ENCODE measurements around the gene LRRC25.

LRRC25 gene

GRCh38 chr19:18433015-18433691 is 35.7 kb upstream of the LRRC25 start (continued):
- TF ChIP-seq, protein P1, sequence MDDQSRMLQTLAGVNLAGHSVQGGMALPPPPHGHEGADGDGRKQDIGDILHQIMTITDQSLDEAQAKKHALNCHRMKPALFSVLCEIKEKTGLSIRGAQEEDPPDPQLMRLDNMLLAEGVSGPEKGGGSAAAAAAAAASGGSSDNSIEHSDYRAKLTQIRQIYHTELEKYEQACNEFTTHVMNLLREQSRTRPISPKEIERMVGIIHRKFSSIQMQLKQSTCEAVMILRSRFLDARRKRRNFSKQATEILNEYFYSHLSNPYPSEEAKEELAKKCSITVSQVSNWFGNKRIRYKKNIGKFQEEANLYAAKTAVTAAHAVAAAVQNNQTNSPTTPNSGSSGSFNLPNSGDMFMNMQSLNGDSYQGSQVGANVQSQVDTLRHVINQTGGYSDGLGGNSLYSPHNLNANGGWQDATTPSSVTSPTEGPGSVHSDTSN (CRISPR knock-in tag; IDR thresholded peaks at IDR 0.05) = no peak
- peak; percentile 77; the same call in 1 of the 2 replicates for TF ChIP-seq ZBTB20 (tag by site-specific recombination; IDR thresholded peaks at IDR 0.05)
- no peak for TF ChIP-seq ZNF121 (tag by site-specific recombination; IDR thresholded peaks at IDR 0.05)
- TF ChIP-seq ZFP3 (tag by site-specific recombination; IDR thresholded peaks at IDR 0.05; ENCODE audit: low read depth) = no peak
- no peak for TF ChIP-seq PRDM2 (tag by site-specific recombination; IDR thresholded peaks at IDR 0.05; ENCODE audit: borderline replicate concordance)
- TF ChIP-seq PRDM4 (tag by site-specific recombination; IDR thresholded peaks at IDR 0.05) = peak; percentile 46
- TF ChIP-seq ZBTB48 (tag by site-specific recombination; IDR thresholded peaks at IDR 0.05) = peak; percentile 96
- TF ChIP-seq ZNF626 (tag by site-specific recombination; IDR thresholded peaks at IDR 0.05) = no peak
- peak; percentile 69 for TF ChIP-seq ZSCAN30 (tag by site-specific recombination; IDR thresholded peaks at IDR 0.05)
- peak; percentile 69 for TF ChIP-seq ZFP69B (tag by site-specific recombination; IDR thresholded peaks at IDR 0.05)
- TF ChIP-seq ZNF423 (tag by site-specific recombination; IDR thresholded peaks at IDR 0.05) = peak; percentile 60
- TF ChIP-seq ZNF677 (tag by site-specific recombination; IDR thresholded peaks at IDR 0.05) = no peak
- no peak for TF ChIP-seq ZNF560 (tag by site-specific recombination; IDR thresholded peaks at IDR 0.05; ENCODE audit: borderline replicate concordance)
- TF ChIP-seq ZNF23 (tag by site-specific recombination; IDR thresholded peaks at IDR 0.05; ENCODE audit: borderline replicate concordance) = no peak
- TF ChIP-seq KLF9 (tag by site-specific recombination; IDR thresholded peaks at IDR 0.05; ENCODE audit: low read depth) = peak; percentile 95
- no peak for TF ChIP-seq ZNF266 (tag by site-specific recombination; IDR thresholded peaks at IDR 0.05; ENCODE audit: low read depth)
- TF ChIP-seq ZNF324 (tag by site-specific recombination; IDR thresholded peaks at IDR 0.05) = no peak; the same call in none of the 2 replicates
- TF ChIP-seq, protein P2, sequence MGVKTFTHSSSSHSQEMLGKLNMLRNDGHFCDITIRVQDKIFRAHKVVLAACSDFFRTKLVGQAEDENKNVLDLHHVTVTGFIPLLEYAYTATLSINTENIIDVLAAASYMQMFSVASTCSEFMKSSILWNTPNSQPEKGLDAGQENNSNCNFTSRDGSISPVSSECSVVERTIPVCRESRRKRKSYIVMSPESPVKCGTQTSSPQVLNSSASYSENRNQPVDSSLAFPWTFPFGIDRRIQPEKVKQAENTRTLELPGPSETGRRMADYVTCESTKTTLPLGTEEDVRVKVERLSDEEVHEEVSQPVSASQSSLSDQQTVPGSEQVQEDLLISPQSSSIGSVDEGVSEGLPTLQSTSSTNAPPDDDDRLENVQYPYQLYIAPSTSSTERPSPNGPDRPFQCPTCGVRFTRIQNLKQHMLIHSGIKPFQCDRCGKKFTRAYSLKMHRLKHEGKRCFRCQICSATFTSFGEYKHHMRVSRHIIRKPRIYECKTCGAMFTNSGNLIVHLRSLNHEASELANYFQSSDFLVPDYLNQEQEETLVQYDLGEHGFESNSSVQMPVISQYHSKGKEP (tag by site-specific recombination; IDR thresholded peaks at IDR 0.05) = no peak
- TF ChIP-seq ZNF707 (tag by site-specific recombination; IDR thresholded peaks at IDR 0.05) = no peak
- TF ChIP-seq GLI4 (tag by site-specific recombination; IDR thresholded peaks at IDR 0.05) = no peak
- TF ChIP-seq BCL11B (tag by site-specific recombination; IDR thresholded peaks at IDR 0.05; ENCODE audit: low read depth) = peak; percentile 88; the same call in 1 of the 2 replicates
- TF ChIP-seq ZNF155 (tag by site-specific recombination; IDR thresholded peaks at IDR 0.05) = no peak
- TF ChIP-seq ZNF302 (tag by site-specific recombination; IDR thresholded peaks at IDR 0.05; ENCODE audit: low read depth) = no peak
- no peak for TF ChIP-seq ZNF449 (tag by site-specific recombination; IDR thresholded peaks at IDR 0.05)
- TF ChIP-seq ZNF610 (tag by site-specific recombination; IDR thresholded peaks at IDR 0.05; ENCODE audit: borderline replicate concordance) = no peak; the same call in 1 of the 2 replicates
- TF ChIP-seq KLF17 (tag by site-specific recombination; IDR thresholded peaks at IDR 0.05) = no peak; the same call in none of the 2 replicates

Data from HEK293 (cell line).